ENCODE results near the gene COMT.

COMT gene

DNA sequence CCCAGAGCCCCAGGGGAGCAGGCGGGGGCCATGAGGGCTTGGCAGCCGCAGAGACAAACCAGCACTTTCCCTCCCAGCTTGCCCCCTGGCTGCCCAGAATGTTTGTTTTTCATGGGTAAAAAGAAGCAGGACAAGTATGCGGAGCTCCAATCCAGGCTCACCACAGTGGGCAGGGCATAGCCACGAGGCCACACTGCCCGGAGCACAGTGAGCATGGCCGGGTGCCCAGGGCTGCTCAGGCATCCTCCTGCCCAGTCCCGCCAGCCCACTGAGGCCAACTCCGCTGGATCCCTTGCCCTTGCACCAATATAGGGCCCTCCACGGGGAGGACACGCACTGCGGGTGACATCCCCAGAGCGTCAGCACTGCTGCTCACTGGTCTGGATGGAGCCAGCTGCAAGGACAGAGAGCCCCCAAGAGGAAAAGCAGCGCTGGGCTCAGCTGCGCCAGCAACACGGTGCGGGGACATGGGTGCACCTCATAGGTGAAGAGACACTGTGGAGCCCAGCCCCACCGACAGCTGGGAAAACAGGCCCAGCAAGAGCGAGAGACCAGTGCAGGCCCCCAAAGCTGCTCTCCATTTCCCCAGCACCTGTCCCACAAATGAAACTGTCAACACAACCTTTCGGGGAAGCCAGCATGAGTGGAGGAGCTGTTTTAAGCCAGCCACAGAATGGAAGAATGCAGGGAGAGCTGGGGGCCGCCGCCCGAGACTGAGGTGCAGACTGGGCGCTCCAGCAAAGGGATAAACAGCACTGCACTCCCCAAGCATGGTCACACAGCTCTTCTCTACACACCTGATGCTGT is 50.3 kb downstream of the COMT start:
- DNase-seq (ENCODE audit: insufficient read length, low spot score) (no peak), FAIRE-seq (no peak)

DNA sequence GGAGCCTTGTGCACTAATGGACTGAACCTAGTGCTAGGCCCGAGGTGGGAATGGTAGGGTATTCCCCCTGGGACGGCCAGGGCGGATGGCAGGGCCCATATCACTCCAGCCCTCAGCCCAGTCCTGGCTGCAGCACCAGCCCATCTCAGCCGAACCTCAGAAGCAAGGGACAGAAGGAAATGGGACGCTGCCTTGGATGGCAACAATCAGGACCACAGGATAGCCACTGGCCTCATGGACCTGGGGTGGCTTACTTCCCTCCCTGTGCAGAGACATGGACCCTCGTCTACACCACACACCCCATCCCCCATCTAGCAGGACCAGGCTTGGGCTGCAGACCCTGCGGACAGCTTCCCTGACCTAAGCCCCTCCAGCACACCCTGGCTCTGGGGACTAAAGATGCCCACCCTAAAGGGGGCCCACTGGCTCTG is 50.9 kb downstream of the COMT start:
- DNase-seq (ENCODE audit: insufficient read length, low spot score), result no peak
- FAIRE-seq, result no peak

DNA sequence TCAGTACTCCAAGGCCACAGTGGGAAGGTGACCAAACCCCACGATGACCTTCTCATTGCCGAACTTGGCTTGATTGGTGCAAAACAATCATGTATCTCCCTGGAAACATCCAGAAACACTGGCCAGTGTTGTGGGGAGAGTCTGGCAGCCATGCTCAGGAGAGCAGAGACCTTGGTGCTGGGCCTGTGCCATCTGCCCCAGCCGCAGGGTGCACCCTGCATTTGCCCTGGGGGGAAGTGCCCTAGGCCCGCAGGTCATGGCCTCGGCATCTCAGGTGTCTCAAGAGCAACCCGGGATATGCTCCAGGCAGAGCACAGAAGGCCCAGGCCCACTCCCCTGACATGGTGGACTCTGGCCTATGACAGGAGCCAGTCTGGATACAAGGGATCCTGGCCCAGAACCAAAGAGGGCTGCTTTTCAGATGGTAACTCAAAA is 51.4 kb downstream of the COMT start:
- DNase-seq (ENCODE audit: insufficient read length, low spot score) (no peak), FAIRE-seq (no peak)

DNA sequence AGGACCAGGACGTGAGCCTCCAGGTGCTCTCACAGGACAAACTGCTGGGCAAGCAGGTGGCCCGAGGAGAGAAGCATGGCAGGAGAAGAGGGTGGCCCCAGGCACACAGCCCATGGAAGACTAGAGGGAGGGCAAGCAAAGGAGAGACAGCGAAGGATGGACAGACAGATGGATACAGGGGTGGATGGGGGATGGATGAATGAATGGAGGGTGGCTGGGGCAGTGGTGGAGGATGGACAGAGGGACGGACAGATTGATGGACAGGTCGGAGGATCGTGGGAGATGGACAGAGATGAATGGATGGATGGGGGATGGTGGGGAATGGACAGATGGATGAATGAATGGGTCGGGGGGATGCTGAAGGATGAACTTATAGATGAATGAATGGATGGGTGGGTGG is 52.4 kb downstream of the COMT start:
- DNase-seq (ENCODE audit: insufficient read length, low spot score) (no peak), FAIRE-seq (no peak)

DNA sequence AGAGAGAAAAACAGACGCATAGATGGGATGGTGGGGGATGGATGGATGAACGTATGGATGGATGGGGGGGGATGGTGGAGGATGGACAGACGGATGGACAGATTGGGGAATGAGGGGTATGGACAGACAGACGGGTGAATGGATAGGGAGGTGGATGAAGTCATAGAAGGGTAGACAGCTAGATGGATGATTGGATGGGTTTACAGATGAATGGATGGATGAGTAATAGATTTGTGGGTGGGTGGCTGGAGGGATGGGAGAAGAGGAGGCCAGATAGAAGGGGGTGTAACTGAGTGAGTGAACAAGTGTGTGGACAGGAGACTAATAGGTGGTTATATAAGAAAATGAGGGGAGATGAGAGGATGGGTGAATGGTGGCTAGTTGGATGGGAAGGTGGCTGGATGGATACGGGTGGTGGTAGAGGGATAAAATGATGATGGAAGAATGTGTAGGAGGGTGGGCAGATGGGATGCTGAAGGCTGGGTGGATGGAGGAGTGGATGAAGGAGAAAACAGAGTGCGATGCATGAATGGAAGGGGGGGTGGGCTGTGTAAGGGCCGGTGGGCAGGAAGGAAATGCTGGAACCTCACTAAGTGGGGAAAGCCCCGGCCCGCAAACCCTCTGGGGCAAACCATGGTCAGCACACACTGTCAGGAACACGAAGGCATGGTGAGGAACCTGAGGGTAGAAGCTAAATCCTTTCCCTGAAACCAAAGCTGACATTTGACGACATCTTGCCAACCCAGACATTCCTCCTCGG is 53.5 kb downstream of the COMT start:
- FAIRE-seq, result no peak
- no peak for DNase-seq (ENCODE audit: insufficient read length, low spot score)

DNA sequence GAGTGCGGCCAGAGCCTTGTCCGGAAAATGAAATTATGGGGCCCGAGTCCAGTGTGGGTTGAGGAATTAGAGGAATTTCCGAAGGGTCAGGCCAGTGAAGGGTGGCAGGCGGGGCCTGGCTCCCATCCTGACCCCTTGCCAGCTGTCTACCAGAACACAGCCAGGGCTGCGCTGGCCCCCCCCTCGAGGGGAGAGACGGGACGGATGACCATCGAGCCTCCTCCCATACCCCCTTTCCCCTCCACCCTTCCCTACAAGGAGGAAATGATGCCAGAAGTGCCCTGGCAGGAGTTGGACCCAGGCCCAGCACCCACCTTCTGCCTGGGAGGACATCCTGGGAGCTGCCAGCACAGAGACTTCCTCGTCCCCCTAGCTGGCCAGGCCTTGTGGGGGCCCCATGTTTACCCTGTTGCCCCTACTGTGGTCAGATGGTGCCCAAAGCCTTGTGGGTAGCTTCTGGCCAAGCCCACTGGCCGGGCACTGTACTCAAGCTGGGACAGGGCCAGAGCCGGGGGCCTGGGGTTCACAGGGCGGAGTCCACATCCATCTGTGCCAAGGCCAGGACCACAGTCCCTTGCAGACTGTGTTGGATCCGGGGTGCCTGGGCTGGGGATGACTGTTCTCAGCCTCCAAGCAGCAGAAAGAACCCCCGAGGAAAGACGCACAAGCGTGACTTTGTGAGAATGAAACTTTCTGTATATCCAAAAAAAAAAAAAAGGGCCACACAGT is 54.2 kb downstream of the COMT start:
- FAIRE-seq (no peak), DNase-seq (ENCODE audit: insufficient read length, low spot score) (no peak)

DNA sequence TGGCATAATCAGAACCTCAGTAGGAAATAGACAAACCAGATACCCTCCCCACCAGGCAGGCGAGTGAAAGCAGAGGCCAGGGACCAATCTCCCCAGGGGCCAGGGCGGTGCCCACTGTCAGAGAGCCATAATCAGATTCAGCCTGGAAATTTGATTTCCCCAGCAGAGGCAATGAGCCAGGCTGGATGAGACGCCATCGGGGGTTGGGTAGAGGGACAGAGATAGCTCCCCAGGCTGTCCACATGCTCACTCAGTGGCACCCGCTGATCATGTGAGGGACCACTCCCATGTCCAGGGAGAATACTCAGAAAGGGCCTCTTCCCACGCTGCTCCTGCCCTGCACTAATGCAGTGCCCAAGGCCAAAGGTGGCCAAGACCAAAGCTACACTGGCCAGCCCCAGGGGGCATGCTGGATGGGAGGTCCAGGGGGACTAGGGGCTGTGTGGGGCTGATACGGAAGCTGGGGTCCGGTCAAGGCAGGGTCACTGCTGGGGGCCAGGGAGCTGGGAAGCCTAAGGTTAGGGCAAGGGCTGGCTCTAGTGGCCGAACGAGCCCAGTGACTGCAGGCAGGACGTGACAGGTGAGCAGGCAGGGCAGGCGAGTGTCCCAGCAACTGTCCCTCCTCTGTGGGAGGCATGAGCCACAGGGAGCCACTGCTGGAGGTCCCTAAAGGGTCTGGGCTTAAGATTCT is 55.3 kb downstream of the COMT start:
- DNase-seq (ENCODE audit: insufficient read length, low spot score) (no peak), FAIRE-seq (no peak)

DNA sequence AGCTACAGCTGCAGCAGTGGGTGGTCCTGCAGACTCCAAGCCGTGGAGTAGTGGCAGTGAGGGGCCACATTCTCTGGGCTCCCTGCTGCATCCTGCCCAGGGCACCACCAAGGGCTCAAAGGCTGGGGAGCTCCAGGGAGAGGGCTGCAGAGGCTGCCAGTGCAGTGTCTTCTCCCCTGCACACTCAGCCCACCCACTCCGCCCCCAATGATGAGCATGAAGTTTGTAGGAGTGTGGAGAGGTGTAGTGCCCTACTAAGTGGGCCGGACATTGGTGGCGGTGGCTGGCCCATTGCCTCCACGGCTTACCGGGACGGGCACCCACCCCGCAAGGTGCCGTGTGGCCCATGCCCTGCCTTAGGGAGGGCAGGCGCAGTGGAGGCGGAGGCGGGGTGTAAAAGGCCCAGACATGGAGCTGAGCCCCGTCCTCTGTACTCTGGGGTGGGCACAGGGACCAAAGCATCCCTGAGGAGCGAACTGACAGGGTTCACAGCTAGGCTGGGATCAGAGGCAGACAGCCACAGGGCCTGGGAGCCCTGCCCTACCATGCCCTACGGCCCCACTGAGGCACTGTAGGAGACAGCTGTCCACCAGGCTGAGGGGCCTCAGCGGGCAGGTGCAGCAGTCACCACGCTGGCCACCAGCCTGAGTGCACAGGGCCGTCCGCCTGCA is 56.1 kb downstream of the COMT start:
- FAIRE-seq (no peak), DNase-seq (ENCODE audit: insufficient read length, low spot score) (no peak)

DNA sequence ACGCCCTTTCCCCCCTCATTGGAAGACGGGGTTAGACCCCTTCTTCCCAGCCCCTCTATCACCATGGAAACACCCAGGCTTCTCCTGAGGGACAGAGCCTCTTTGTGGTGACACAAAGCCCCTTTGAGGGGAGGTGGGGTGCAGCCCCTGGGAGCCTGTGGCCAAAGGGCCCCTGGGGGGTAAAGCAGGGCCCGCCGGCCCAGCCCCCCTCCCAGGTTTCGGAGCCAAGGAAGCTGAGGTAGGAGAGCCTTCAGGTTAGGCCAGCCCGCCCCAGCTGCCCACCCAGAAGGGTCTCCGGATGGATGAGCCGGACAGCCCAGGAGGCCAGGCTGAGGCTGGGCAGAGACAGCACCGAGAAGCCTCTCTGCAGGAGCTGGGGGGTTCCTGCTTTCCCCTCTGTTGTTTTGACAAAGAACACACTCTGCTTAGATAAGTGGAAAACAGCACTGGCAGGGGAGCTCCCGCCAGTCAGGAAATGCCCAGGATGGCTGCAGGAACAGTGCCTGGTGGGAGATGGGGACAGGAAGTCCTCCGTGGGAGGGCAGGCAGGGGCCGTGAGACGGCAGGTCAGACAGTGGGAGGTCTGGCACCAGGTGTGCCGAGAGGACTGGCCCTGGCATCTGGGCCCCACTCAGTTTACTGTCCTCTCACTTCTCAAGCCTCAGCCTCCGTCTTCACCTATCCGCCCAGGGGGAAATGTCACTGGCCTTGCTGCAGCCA is 56.8 kb downstream of the COMT start:
- FAIRE-seq, result no peak

DNA sequence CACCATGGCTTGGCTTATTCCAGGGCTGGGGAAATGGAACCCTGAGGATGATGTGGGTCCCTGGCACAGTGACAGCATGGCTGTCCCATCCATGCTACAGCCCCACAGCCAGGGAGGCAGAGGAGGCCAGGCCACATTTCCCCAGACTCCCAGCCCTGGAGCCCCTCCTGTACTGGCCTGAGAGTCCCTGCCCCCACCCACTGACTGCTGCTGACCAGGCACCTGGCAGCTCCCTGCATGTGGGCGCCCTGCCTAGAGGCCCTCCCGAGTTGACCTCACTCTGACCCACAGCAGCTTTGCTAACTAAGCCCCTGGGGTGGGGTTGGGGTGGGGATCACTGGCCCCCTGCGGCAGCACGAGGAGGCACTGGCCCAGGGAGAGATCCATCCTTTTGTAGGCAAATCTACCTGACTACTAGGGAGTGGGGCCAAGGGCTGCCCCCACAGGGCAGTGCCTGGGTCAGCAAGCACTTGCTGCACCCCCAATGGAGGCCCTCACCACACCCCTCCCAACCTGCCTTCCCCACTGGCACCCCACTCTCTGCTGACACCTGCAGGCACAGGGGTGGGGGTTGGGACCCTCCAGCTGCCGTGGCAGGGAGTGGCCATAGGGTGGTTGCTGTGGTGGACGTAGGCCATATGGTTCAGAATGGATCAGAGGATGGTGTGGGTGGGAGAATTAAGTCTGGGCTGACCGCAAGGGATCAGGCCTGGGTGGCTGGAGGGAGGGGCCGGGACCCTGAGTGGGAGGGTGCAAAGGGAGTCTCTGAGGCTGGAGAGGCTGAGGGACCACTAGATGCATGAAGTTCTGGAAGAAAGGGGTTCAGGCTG is 57.6 kb downstream of the COMT start:
- FAIRE-seq, result no peak

More for the DNA sequence above, 56.8 kb downstream of the COMT start:
- no peak for DNase-seq (ENCODE audit: insufficient read length, low spot score)

DNA sequence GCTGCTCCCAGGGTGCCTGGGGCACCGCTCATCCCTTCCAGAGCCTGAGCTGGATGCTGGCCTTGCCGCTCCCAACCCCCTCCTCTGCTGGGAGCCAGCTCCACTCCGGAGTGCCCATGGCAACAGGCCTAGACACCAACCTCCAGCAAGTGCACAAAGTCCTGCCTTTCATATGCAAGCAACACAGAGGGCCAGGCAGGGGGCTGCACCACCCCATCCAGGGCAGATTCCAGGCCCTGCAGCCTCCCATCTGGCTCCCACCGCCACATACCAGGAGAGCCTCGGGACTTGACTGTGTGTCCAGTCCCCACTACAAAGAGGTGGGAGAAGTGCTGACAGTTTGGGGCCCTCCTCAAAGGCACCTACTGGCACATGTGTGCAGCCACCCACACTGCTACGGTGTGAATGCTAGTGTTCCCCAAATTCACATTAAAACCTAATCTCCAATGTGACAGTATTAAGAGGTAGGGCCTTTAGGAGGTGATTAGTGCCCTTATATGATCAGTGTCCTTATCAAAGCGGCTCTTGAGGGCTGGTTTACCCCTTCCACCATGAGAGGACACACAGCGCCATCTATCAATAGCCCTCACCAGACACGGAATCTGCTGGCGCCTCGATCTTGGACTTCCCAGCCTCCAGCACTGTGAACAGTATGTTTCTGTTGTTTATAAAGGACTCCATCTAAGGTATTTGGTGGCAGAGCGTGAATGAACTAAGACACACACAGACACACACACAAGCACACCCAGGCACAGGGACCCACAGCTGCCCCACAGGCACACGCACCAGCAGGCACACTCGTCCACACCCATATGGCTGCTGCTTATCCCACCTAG is 58.9 kb downstream of the COMT start:
- FAIRE-seq, result no peak

More for the DNA sequence above, 57.6 kb downstream of the COMT start:
- DNase-seq (ENCODE audit: insufficient read length, low spot score), result no peak

DNA sequence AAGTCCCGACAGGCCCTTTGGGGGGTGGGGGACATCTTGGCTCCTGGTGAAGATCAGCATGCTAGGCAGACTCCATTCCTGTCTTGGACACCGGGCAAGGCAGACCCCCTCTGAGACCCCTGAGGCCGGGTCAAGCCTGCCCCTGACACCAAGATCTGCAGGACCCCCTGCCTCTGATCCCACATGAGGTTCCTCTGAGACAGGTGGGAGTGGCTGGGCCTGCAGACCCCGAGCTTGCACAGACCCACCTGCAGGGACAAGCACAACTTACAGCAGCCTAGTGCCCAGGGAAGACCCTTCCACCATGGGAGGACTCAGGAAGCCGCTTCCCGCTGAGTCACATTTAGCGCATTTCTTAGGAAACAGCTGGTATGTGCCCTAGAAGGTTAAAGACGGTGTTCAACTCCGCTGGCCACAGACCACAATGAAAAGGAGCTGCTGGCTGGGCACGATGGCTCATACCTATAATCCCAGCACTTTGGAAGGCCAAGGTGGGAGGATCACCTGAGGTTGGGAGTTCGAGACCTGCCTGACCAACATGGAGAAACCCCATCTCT is 59.6 kb downstream of the COMT start:
- FAIRE-seq, result no peak
- DNase-seq (ENCODE audit: insufficient read length, low spot score), result no peak

More for the DNA sequence above, 58.9 kb downstream of the COMT start:
- DNase-seq (ENCODE audit: insufficient read length, low spot score), result no peak

DNA sequence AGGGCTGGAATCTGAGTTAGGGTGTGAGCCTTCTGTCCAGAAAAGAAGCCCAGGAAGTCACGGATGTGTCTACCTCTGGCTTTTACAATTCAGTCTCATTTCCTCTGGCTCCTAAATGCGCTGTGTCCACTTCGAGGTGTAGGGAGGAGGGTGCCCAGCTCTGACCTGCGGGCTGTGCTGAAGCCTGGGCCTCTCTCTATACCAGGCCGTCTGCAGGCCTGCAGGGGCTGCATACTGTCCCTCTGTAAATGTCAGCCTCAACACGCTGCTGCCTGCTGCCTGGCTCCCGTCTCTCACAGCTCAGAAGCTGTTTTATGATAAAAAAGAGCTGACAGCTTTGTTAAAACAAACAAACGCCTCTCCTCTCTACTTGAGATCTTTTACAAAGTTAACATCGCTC is 60.6 kb downstream of the COMT start:
- no peak for DNase-seq (ENCODE audit: insufficient read length, low spot score)
- no peak for FAIRE-seq

DNA sequence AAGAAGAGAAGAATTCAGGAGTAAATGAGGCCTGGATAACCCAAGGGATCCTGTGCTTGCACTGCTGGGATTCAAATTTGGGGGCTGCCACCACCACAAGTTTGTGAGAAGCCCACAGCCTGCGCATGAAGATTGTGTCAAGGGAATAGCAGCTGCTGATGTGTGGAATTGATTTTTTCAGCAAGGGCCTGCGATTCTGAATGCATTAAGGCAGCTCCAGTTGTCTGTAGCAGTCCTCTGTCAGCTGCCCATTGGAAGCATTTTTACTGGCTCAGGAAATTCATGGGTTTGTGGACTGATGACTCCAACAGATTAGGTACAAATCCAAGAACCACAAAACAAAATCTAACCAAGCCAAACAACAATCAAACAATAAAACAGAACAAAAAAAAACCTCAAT is 61.1 kb downstream of the COMT start:
- DNase-seq (ENCODE audit: insufficient read length, low spot score) (no peak), FAIRE-seq (no peak)

DNA sequence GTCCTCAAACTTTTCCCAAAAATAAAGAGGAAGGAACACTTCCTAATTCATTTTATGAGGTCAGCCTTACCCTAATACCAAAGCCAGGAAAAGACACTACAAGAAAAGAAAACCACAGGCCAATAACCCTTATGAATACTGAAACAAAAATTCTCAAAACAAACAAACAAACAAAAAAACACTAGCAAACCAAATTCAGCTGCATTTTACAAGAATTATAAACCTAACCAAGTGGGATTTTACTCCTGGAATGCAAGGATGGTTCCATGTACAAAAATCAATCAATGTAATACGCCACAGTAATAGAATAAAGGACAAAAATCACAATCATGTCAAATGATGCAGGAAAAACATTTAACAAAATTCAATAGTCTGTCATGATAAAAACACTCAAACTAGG is 61.7 kb downstream of the COMT start:
- no peak for FAIRE-seq
- no peak for DNase-seq (ENCODE audit: insufficient read length, low spot score)

DNA sequence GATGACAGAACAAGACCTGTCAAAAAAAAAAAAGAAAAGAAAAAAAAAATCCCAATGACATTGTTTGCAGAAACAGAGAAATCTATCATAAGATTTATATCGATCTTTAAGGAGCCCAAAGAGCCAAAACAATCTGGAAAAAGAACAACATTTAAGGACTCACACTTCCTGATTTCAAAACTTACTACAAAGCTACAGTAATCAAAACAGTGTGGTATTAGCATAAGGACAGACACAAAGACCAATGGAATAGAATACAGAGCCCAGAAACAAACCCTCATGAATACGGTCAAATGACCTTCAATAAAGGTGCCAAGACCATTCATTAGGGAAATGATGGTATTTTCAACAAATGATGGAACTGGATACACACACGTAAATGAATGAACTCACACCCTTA is 62.9 kb downstream of the COMT start:
- DNase-seq (ENCODE audit: insufficient read length, low spot score), result no peak
- no peak for FAIRE-seq

DNA sequence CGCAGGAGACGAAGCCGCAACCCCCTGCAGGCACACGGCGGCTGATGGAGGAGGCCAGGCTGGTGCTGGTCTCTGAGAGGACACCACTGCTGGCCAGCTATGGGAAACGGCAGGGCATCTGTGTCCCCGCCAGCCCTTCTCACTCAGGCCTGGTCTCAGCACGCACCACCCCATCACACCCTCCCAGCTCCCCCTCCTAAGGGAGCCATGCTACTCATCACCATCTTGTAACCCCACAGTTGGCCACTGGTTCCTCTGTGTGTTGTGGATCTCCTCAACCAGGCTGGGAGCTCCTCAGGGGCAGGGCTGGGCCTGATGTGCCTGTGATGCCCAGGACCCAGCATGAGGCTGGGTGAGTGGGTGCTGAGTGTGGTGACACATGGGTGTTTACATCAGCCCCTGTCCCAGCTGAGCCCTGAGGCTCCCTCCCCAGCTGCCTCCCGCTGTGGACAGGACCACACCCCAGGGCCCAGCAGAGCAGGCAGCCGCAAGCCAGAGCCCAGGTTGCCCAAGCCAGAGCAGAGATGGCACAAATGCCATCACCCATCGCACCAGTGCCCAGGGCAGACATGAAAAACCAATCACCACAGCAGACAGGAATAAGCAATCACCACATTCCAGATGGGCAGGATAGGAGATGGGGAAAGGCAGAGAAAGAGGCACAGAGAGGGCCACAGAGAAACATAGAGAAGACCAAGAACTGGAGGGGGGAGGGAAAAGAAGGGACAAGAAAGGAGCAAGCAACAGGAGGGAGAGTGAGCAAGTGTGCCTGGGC is 66.8 kb downstream of the COMT start:
- DNase-seq (ENCODE audit: insufficient read length, low spot score), result no peak
- no peak for FAIRE-seq
